Astrocyte (in vitro differentiated cells and primary cell): Measurements from ENCODE around the gene MBTPS2.

Source experiments
- CTCF ChIP-seq: IDR thresholded peaks from 2 replicates; pipeline ENCODE4 v1.5.1; 2011; ENCODE audit warnings: low read depth, mild to moderate bottlenecking, inconsistent platforms, low read length, moderate library complexity; ENCODE audit not compliant: insufficient read depth
- EZH2 ChIP-seq: IDR thresholded peaks from 2 replicates; pipeline ENCODE4 v1.6.1; 2012; ENCODE audit warnings: mild to moderate bottlenecking, low read length, inconsistent platforms; ENCODE audit not compliant: insufficient read depth

DNA sequence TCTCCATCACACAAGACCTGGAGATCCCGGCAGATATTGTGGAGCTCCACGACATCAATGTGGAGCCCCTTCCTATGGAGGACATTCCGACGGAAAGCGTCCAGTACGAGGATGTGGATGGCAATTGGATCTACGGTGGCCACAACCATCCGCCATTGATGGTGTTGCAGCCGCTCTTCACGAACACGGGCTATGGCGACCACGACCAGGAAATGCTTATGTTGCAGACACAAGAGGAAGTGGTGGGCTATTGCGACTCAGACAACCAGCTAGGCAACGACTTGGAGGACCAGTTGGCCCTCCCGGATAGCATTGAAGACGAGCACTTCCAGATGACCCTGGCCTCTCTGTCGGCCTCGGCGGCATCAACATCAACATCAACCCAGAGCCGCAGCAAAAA, 17.1 kb downstream of the MBTPS2 start:
- TF ChIP-seq CTCF (no peak), EZH2 (no peak)
